NCI-H510A treated with DMSO at 0.1 percent for 48 hours (cell line): ENCODE measurements around the gene THY1.
"Not testable (repeated sequence)": the region's sequence is repeated elsewhere in the genome, so short reads cannot be mapped to it uniquely, and the experiment has no call there.

Source experiments
- DNase-seq: peaks from one replicate; lab custom pipeline; 2025; lab: John Stamatoyannopoulos, UW

The THY1 gene

DNA sequence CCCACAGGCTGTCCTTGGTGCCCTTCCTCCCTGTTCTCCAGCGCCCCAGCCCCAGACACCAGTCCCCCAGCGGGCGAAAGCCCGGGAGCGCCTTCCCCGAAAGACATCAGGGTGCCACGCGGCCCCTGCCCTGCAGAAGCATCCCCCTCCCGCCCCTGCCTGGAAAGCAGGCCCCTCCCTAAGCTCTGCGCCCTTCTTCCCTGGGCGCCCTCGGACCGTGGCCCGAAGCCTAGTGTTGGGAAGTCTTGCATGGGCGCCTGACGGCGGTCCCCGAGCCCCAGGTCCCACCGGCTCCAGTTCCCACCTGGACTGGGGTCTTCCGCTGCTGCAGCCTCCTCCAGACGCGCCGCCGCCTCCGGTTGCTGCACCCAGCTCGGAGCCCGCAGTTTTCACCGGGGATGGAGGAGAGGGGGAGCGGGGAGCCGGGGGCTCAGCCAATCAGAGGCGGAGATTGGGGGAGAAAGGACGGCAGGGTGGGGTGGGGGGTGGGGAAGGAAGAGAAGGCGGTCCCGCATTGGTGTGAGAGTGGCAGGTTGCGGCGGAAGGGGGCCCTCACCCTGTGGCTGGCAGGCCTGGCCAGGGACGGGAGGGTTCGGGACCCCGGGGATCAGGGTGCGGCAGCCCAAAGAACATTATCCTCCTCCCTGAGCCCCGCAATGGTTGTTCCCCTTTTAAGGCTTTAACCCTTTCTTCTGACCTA, at the start of gene THY1:
TSS of gene THY1 (minus strand) at position 364 of the 700 bp plus-strand sequence. CDS start 2,267 bp downstream, outside the sequence.
- no peak for DNase-seq

DNA sequence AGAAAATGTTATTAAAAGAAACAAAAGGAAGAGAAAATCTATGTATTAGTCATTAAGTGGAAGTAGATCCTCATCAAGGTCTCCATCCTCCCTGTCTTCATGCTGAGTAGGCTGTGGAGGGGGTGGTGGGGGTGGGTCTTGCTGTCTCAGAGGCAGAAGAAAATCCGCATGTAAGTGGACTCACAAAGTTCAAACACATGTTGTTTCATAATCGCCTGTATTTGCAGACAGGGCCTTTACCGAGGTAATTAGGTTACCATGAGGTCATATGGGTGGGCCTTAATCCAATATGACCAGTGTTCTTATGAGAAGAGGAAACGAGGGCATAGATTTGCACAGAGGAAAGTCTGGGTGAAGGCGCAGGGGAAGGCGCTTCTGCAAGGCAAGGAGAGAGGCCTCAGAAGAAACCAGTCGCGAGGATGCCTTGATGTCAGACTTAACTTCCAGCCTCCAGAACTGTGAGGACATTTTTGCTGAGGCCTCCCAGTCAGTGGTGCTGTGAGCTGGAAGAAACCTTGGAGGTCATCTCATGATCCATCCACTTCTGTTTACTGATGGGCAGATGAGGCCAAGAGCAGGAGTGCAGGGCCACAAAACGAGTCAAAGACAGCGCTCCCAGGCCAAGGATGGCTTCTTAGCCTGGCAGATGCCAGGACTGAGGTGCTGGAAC, 49.3 kb upstream of the THY1 start:
- DNase-seq = no peak

DNA sequence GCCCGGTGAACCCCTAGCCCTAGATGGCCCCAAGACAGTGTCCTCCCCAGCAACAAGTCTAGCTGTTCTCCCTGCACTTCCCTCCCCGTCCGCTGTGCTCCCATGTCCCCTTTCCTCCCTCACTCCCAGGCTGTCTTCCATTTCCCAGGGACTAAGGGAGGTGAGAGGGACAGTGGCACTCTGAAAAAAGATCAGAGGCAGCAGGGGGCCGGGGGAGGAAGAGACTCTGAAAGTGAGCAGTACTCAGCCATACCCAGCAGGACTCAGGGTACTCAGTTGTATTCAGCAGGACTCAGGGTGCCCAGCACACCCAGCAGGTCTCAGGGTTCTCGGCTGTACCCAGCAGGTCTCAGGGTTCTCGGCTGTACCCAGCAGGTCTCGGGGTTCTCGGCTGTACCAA, 48.4 kb upstream of the THY1 start:
- DNase-seq = no peak

DNA sequence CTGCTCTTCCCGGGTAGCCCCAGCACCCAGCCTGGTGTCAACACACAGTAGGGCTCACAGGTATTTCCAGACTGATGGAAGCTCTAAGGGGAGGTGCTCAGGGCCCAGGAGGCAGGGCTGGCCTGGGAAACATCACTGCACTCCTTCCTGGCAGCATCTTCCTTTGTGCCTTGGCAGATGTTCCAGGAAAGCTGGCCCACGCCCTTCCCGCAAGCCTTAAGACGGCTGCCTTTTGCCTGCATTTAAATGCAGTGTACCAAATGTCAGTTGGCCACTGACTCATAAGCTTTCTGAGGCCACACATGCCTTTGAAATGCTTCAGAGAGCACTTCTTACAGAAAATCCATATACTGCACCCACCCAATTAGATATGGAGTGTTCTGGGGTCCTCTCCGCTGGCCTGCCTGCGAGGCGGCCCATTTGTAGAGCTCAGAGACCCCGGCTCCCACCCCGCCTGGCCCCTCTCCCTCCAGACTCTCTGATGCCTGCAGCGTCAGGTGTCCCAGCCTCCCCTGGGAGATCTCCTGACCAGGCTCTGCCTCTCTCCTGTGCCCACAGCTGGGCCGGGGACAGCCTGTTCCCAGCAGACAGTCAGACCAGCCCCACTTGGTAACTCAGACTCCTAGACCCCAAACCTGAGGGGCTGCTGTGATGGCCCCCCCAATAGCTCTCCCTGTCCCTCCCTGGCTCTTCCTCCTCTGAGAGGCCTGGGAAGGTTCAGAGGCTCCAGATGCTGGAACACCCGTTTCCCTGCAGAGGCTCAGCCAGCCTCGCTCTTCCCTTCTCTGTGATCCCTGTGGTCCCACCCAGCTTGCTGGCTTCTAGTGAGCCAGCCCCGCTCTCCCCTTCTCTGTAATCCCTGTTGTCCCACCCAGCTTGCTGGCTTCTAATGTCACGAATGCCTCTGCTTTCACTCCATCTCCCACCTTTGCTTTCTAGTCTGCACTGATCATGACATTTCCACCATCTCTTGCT, 47.6 kb upstream of the THY1 start:
- DNase-seq = no peak

DNA sequence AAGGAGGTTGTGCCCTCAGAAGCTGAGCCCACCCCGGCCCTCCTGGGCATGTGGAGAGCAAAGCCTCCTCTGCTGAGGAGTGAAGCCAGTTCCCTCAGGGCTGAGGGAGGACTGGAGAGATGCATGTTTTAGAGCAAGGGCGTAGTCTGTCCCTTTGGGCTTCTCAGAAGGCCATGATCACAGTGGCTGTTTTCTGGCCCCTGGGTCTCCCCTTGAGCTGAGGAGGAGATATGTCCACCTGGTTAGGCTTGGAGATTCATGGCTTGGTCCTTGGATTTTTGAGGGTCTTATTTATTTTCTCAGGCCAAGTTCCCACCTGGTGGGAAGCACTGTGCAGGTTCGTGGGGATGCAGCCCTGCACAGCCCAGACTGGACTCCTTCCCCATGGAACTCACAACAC, 46.5 kb upstream of the THY1 start:
- no peak for DNase-seq

DNA sequence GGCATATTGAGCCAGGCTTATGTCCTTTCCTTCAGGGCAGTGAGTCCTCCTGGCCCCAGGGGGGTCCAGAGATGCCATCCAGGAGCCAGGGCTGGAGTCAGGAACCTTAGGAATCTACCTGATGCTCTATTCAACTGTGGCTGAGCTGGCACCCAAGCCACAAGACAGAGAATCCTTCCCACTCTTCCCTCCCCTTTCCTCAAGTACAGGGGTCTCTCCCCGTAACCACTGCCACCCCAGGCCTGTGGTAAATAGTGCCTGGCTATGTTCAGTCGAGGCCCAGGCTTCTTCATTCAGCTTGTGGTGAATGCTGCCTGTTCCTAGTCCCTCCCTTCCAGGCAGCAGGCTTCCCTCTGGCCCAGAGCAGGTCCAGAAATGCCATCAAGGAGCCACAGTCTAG, 45.5 kb upstream of the THY1 start:
- no peak for DNase-seq

DNA sequence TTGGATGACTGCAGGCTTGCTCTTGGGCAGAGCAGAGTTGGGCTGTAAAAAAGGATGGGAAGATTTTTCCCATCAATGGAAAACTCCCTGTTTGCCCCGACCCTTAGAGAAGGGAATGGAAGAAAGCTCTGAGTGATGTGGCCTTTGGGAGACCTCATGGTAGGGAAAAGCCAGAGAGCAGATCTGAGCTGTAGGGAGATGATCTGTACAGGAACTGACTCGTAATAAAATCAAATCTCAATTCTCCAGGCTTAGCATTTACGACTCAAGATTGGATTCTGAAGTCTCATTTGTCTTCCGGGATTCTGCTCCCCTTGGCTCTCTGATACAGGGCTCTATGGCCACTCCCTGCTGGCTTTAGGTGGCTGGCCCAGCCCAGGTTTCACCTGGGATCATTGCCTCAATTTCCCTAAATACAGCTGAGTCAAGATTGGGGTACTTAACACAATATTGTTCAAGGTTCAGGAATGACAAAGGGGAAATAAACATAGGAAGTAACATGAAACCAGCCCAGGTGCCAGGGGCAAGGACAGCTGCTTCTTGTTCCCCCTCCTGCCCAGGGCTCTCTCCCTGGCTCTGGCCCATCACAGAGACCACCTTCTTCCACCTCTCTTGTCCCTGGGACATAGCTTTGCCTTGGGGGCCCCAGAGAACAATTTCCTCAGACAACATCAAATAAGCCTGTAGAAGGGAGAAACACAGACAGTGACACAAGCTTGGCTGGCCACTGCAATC, 38.4 kb upstream of the THY1 start:
- DNase-seq = peak; percentile 4

DNA sequence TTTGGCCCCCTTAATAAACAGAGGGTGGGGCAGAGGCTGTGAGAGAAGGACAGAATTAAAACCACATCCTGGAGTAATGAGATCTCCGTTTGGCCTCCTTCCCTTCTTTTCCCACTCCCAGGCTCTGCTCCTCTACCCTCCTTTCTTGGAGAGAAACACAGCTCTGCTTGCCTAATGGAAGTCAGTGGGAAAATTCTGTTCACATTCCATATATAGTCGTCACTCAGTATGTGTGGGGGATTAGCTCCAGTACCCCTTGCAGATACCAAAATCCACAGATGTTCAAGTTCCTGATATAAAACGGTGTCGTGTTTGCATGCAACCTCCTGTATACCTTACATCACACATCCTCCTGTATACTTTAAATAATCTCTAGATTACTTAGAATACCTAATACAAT, 37.6 kb upstream of the THY1 start:
- DNase-seq = no peak

DNA sequence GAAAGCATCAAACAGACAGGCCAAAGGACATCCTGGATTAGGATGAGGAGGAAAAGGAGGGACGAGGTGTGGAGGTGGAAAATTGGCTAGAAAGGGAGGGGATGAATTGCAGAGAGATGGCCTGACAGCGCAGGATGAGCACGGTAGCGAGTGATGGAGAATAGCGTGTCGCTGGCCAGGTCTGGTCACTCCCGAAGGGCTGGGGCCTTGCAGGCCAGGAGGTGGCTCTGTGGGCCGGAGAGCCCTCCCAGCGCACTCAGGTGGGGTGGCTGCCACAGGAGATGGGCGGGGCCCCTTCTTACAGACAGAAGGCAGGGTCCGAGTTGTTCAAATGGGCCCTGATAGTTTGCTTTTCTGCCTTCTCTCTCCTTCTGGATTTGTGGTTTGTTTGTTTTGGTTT, 37.1 kb upstream of the THY1 start:
- DNase-seq = no peak

DNA sequence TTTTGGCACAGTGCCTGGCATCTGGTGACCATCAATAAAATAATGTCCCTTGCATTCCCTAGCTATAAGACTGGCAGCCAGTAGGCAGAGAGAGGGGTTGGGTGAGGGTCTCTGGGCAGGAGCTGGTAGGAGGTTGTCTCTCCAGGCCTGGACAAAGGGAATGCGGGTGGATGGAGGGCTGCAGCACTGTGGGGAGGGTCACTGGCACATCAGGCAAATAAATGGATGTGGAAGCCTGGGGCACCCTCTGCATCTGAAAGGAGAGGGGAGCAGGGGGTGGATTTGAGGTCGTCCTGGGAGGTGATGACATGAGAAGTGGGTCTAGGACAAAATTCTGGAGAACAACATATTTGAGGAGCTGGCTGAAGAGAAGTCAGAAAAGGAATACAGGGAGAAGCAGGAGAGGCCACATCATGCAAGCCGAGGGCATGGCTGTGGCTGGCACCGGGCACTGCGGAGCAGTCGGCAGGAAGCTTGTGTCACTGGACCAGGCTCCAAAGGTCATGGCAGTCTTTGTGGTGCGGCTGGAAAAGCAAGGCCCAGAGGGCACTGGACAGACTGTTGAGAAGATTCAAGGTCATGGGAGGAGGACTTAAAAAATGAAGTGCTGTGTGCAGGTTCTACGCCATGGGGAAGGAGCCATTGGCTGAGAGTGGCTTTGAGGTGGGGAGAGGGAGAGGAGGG, 36.5 kb upstream of the THY1 start:
- no peak for DNase-seq

DNA sequence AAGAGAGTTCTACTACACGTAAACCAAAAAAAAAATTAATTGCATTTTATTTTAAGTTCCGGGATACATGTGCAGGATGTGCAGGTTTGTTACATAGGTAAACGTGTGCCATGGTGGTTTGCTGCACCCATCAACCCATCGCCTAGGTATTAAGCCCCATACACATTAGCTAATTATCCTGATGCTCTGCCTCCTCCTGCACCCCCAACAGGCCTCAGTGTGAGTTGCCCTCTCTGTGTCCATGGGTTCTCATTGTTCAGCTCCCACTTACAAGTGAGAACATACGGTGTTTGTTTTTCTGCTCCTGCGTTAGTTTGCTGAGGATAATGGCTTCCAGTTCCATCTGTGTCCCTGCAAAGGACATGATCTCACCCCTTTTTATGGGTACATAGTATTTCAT, 32.7 kb upstream of the THY1 start:
- not testable (repeated sequence) for DNase-seq

DNA sequence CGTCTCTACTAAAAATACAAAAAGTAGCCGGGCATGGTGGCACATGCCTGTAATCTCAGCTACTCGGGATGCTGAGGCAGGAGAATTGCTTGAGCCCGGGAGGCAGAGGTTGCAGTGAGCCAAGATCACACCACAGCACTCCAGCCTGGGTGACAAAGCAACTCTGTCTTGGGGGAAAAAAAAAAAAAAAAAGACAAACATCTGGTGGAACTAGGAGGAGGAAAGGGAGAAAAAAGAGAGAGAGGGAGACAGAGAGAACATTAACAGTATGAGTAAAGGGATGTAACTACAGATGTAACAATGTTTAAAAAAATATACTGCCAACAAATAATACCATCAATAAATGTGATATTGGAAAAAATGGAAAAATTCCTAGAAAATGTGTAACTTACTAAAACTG, 32.3 kb upstream of the THY1 start:
- not testable (repeated sequence) for DNase-seq

DNA sequence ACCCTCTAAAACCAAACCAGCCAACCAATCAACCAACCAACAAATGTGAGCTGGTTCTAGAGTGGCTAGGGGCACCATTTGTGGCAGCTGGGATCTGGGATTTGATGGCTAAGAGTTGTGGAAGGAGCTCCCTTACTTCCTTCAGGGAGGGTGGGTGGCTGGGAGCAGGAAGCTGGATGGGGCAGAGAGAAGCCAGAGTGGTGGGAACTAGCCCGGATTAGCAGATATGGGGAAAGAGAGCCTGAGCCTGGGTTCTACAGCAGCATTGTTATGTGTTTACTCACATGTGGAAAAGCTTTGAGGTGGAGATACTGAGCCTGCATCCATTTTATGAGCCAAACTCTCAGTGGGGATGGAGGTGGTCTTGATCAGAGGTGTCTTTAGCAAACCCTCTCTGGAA, 30.9 kb upstream of the THY1 start:
- no peak for DNase-seq

DNA sequence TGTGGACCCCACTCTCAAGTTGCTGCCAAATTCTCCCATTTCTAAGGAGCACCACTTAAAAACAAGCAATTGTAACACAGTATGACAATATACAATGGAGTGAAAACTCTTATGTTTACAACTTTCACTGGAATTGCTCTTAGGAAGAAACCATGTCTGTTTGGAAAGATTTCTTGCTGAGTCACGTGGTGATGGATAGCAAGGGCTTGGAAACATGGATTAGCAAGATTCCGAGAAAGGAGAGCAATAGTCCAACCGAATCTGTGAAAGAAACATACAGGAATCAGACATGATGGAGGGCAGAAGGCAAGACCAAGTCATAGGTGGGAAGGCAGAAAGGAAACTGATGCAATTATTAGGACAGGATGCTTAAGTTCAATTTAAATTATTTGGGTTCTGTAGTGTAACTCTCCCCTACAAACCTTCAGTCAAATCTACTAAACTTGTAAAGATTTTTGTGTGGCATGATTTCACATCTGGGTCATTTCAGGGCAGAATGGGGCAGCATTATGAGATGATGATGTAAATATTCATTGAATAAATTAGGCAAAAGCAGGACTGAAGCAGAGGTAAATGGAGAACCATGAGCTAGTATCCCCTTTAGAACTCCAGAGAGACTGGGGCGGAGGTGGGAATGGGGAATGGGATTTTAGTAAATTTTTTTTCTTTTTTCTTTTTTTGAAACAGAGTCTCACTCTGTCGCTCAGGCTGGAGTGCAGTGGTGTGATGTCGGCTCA, 27.8 kb upstream of the THY1 start:
- DNase-seq = no peak

DNA sequence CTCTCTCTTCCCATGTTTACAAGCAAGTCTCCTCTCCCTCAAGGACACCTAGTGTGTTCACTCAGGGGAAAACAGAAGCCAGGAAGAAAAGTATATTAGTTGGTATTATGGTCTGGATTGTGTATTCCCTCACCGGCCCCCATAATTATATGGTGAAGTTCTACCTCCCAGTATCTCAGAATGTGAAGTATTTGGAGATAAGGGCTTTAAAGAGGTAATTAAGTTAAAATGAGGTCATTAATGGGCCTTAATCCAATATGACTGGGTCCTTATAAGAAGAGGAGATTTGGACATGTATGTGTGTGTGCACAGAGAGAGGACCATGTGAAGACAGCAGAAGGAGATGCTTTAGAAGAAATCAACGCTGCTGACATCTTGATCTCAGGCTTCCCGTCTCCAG, 26.5 kb upstream of the THY1 start:
- no peak for DNase-seq

DNA sequence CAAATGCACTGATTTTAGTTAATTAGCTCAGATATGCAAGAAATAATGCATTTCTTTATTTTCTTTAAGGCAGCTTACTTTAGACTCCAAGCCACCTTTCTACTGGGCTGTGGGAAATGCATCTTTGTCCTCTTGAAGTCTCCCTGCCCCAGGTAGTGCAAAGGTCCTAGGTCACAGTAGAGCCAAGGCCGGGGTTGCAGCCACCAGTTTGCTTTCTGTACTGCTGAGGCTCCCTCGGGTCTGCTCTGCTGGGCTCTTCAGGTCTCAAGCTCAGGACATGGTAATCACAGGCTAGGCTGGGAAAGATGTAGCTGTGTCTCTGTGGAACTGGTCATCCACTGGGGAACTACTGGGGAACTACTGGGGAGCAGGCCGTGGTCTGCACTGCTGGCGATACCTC, 25.4 kb upstream of the THY1 start:
- no peak for DNase-seq

DNA sequence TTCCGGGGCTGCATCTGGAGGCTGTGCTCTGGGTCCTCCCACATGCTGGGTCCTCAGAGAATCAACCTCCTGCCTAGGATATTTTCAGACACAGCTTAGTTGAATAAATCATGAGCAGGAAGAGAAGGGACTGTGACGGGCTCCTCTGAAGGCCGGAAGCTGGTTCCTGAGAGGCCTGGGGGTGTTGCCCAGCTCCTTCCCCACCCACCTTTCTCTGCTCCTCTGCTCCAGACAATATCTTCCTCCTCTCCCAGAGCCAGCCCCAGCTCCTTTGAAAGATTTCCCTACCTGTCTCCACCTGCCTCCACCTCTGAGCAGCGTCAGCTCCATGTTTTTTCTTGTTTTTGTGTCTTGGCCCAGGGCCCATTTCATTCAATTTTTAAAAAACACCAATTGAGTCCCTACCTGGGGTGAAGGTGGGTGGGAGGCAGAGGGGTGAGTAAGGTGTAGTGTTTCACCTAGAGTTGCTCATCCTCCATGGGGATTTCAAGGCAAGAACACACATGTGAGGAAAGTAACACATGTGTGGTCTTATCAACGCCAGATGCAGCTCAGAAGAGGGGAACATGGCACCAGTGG, 24.8 kb upstream of the THY1 start:
- DNase-seq = no peak

DNA sequence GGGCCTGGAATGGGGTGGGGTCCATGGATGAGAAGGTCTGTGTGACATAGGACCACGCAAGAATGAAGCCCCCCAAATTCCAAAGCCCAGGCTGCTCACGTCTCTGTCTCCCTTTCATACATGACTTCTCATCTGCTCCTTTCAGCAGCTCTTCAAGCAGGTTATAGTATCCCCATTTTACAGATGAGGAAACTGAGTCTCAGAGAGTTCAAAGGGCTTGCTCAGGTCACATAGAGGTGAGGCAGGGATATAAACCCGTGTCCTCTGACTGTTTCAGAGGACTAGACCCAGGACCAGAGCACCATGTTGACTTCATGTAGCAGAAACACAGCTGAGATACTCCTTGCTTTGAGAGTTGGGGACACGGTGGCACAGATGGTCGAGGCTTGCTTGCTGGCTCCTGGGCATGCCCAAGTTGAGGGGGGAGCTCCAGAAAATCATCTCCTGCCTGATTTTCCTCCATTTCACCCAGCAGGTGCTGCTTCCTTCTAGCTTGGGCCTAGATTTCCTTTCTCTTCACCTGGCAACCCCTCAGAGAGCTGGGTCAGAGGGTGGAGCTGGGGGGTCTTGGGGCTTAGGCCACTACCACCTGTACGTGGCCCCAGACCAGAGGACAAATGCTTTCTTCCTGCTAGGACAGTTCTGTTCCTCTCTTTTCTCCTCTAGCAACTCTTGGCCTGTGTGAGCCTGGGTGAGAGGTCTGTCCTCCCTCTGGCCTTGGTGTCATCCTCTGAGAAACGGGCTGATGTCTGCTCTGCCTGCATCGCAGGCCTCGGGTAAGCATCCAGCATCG, 24.1 kb upstream of the THY1 start:
- DNase-seq = no peak

DNA sequence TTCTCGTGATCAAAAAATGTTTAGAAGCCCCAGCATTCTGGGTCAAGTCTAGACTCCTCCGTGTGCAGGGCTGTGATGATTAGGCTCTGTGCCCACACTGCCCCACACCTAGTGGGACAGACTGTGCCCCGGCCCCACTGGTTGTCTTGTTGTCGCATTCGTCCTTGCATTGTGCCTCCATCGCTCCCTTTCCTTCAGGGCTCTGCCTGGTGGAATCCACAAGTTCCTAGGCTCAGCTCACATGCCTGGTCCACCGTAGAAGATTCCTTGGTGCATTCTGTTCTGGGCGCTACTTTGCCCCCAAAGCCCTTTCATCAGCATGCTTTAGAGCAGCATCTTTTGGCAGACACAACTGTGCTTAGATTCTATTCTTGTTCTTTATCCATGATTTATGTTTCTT, 23.5 kb upstream of the THY1 start:
- DNase-seq = no peak

DNA sequence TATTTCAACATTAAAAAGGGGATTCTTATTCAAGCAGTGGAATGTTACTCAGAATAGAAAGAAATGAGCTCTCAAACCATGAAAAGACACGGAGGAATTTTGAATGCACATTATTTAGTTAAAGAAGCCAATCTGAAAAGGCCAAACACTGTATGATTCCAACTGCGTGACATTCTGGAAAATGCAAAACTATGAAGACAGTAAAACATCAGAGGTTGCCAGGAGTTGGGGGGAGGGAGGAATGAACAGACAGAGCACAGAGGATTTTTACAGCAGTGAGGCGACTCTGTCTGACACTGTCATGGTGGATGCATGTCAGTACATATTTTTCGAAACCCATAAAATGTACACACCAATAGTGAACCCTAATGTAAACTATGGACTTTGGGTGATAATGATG, 22.9 kb upstream of the THY1 start:
- no peak for DNase-seq
